RCC 7860 (cell line): Measurements from ENCODE around the gene EHMT1.

ENCODE experiments used
- DNase-seq: peaks from one replicate; pipeline ENCODE4 v3.0.0-alpha.2; 2015; ENCODE audit warnings: low spot score
- FAIRE-seq: peaks from 2 replicates; lab custom pipeline; 2012; peaks lifted over from hg19 to GRCh38; lab: Jason Lieb, UNC

The EHMT1 gene

GRCh38 chr9:137671196-137671538 is 52.4 kb downstream of the EHMT1 start:
- FAIRE-seq (no peak), DNase-seq (no peak)

GRCh38 chr9:137671721-137672120 is 52.9 kb downstream of the EHMT1 start:
- FAIRE-seq, result no peak
- no peak for DNase-seq

- DNase-seq, result peak; percentile 61
- peak; percentile 49 for FAIRE-seq
Measured at GRCh38 chr9:137672907-137673791, 54.3 kb downstream of the EHMT1 start.

GRCh38 chr9:137673886-137674285 is 55.1 kb downstream of the EHMT1 start:
- FAIRE-seq, result no peak

GRCh38 chr9:137674307-137674975 is 55.6 kb downstream of the EHMT1 start:
- FAIRE-seq, result no peak
- no peak for DNase-seq

More at GRCh38 chr9:137673886-137674285, 55.1 kb downstream of the EHMT1 start:
- DNase-seq, result no peak

- FAIRE-seq (no peak), DNase-seq (no peak)
Measured at GRCh38 chr9:137674976-137675320, 56.1 kb downstream of the EHMT1 start.

GRCh38 chr9:137676998-137677397 is 58.2 kb downstream of the EHMT1 start:
- no peak for FAIRE-seq
- DNase-seq, result no peak

GRCh38 chr9:137678202-137678601 is 59.4 kb downstream of the EHMT1 start:
- DNase-seq (no peak), FAIRE-seq (no peak)

GRCh38 chr9:137679249-137679648 is 60.4 kb downstream of the EHMT1 start:
- FAIRE-seq, result no peak
- no peak for DNase-seq

- DNase-seq, result no peak
- no peak for FAIRE-seq
Measured at GRCh38 chr9:137679695-137680305, 61.0 kb downstream of the EHMT1 start.

GRCh38 chr9:137680444-137681358 is 61.9 kb downstream of the EHMT1 start:
- FAIRE-seq, result no peak

GRCh38 chr9:137682428-137683105 is 63.8 kb downstream of the EHMT1 start:
- no peak for DNase-seq
- no peak for FAIRE-seq

More at GRCh38 chr9:137680444-137681358, 61.9 kb downstream of the EHMT1 start:
- no peak for DNase-seq

GRCh38 chr9:137683262-137683864 is 64.6 kb downstream of the EHMT1 start:
- no peak for FAIRE-seq
- no peak for DNase-seq

- FAIRE-seq (no peak), DNase-seq (no peak)
Measured at GRCh38 chr9:137685035-137685740, 66.4 kb downstream of the EHMT1 start.

- FAIRE-seq, result no peak
- DNase-seq, result no peak
Measured at GRCh38 chr9:137685741-137686420, 67.1 kb downstream of the EHMT1 start.

- DNase-seq (no peak), FAIRE-seq (no peak)
Measured at GRCh38 chr9:137688261-137688660, 69.5 kb downstream of the EHMT1 start.

- FAIRE-seq, result no peak
- no peak for DNase-seq
Measured at GRCh38 chr9:137688725-137689124, 69.9 kb downstream of the EHMT1 start.

GRCh38 chr9:137689745-137690529 is 71.1 kb downstream of the EHMT1 start:
- DNase-seq, result no peak
- FAIRE-seq, result no peak
